GM12873 (cell line): ENCODE data around the gene TPM1.

Experiments used
- TF ChIP-seq, protein P1 (sequence below): IDR thresholded peaks from 2 replicates; pipeline ENCODE4 v1.5.1; 2012; ENCODE audit warnings: low read depth, mild to moderate bottlenecking, moderate library complexity, low read length, control low read depth; ENCODE audit not compliant: insufficient read depth; ENCODE audit errors: missing control alignments

The TPM1 gene

DNA sequence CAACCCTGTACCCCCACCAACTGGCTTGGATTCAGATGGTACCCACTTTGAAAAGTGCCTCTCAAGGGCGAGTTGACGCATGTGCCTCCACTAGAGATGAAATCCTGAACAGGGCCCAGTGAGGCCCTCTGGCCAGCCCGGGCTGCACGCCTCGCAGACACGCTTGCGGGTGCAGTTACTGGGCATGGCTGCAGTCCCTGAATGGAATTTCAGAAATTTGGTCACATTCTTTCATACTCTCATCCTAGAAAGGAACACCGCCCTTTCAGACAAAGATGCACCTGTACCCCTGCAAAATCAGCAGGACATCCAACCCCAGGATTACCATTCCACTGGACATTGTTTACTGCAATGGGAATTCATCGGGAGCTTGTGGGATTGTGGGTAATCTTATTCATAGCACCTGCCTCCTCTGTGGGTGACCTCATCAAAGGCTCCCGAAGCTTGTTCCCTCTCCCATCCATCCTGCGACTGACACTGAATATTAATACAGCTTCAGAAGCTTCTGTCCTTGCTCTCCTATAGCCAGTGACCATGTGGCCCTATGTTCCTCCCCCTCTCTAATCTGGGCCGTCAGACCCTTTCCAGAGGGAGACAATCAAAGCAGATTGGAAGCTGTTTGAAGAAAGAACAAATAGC lies 42.5 kb upstream of the TPM1 start:
- TF ChIP-seq, protein P1, sequence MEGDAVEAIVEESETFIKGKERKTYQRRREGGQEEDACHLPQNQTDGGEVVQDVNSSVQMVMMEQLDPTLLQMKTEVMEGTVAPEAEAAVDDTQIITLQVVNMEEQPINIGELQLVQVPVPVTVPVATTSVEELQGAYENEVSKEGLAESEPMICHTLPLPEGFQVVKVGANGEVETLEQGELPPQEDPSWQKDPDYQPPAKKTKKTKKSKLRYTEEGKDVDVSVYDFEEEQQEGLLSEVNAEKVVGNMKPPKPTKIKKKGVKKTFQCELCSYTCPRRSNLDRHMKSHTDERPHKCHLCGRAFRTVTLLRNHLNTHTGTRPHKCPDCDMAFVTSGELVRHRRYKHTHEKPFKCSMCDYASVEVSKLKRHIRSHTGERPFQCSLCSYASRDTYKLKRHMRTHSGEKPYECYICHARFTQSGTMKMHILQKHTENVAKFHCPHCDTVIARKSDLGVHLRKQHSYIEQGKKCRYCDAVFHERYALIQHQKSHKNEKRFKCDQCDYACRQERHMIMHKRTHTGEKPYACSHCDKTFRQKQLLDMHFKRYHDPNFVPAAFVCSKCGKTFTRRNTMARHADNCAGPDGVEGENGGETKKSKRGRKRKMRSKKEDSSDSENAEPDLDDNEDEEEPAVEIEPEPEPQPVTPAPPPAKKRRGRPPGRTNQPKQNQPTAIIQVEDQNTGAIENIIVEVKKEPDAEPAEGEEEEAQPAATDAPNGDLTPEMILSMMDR = no peak

DNA sequence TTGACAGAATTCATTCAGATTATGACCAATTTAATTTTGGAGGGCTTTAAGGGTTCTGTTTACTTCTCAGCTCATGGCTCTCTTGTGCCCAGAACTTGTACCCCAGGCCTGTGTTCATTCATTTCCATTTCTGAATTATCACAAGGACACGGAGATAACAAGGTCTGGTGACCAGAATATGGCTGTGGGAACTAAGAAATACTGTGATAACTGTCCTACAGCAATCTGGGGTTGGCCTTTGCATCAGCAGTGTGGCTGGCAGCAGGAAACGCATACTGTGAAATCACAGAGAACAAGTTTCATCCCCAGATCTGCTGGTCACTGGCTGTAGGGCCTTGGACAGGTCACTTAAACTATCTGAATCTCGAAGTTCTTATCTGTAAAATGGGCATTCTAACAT lies 41.8 kb upstream of the TPM1 start:
- TF ChIP-seq, protein P1 = no peak

DNA sequence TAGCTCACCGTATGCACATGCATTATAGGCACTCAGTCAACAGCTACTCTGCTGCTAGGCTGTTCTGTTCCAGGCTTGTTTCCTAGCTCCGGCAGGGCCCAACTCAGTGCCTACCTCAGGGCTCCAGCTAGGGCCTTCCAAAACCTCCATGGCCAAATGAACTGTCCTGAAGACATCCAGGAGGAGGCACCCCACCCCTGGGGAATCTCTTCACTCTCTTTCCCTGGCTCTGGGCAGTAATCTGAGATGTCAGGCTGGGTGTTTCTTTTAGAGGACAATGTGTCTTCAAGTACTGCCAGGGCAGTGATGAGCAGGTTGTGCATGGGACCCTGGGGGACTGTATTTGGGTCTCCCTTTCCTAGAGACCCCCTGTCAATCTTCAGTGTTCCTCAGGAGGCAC lies 38.3 kb upstream of the TPM1 start:
- TF ChIP-seq, protein P1 = no peak

DNA sequence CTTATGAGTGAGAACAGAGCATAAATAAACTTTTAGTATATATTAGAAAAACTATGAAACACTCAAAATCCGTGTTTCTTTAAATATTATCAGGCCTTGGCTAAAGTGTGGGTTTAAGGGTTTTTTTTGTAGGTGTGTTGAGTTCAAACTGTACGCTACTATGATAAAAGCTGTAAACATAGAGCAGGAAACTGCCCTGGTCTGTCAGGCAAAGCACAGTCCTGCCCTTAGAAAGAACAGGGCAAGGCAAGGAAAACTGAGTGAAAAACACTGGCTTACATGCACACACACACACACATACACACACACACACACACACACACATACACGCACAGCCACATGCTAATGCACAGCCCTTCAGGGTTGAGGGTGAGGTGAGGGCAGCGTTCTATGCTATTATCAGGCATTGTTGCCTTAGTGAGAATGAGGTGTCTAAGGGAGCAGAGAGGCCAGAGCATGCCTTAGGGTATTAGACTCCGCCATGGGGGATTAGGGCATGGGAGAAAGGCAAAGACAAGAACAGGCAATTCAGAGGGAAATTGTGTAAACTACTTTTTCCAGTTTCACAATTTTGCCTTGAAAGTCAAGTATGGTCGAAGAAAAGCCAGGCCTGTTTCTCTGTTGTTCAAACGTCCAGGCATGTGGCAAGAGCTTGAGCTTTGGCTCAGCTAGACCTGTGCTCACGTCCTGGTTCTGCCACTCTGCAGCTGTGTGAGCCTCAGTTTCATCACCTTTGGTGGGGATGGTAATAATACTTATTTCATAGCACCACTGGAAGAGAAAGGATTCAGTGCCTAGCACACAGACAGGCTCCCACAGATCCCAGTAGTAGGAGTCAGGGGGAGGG lies 36.3 kb upstream of the TPM1 start:
- TF ChIP-seq, protein P1 = no peak

DNA sequence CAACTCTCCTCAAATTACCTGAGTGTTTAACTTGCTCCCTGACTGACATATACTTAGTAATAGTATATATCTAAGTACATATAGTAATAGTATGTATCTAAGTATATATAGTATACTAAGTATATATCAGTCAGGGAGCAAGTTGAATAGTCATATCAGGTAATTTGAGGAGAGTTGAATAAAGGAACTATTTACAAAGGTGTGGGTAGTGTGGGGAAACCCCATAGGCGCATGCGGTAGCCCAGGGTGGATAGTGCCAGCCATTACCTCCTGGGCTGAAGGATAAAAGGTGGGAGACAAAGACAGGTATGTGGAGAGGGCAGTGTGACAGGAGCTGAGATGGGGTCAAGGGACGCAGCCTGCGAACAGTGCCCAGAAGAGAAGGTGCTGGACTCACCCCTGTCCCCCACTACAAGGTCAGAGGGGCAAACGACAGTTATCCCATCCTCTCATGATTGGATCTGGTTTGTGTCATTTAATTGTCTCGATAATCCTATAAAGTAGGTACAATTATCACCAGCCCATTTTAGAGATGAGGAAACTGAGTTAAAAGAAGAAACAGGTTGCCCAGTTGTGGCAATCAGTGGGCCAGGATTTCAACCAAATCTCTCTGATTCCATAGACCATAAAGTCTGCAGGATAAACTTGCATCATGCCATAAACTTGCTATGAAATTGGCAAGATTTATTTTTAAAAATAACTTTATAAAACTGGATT lies 34.1 kb upstream of the TPM1 start:
- TF ChIP-seq, protein P1 = no peak

DNA sequence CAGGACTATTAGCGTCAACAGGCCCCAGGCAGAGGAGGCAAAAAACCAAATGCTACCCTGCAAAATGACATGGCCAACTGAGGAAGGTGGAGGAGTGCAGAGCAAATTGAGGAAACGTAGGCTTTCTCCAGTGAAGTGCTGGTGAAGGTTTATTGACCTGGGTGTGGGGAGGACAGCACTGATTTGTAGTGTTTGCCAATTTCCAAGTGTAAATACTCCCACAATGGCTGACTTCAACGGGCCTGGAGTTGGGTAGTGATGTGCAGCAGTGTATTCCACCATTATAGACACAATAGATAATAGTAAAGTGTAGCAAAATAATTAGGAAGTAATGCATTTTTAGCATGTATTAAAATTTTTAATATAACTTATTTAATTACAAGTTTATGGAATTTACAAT lies 32.2 kb upstream of the TPM1 start:
- TF ChIP-seq, protein P1 = no peak

DNA sequence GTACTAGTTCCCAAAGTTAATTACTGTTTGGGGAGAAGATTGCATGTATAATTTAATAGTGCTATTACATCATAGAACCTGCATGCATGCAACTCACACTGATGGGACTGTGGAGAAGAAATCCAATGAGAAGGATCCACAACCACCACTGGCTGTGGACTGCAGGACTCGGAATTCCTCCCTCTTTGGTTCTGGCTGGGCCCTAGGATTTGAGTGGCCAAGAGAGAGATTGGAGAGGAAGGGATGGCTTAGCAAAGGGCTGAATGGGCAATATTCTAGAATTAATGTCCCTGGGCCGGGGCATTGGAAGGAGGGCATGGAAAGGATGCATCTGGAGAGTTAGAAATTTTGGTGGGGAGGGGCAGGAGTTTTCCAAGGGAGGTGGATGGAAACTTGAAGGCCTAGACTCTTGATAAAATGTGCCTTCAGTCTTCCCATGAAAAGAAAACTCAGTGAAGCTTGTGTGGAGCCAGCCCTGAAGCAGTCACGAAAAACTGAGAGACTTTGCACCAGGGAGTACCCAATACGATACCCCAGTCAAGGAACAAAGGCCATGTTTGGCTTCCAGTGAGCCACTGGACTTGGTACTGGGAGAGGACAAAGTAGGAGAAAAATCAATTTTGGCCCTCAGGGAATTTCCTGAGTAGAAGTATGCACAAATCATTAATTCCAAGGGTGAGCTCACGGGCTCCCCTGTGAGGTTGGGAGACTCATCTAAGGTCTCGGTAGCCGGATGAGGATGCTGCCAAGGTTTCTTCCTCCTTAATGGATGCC lies 31.4 kb upstream of the TPM1 start:
- TF ChIP-seq, protein P1 = no peak
